ENCODE data around the gene CTSK. TPM values are rescaled to one million over a fixed set of nuclear protein-coding genes. Genes with fewer than 3 reads are reported as not detected.

Gene CTSK
- total RNA-seq, 2 donors from 2014 or later: 8.3 to 9.7 TPM

Other genes with a start within 250 kb of the CTSK start
- gene MCL1, start 228.7 kb downstream of the CTSK start, total RNA-seq: 100 to 1,000 TPM; 373 to 495 TPM
- gene ENSA, start 178.6 kb downstream of the CTSK start, total RNA-seq: 100 to 1,000 TPM; 178 to 203 TPM
- gene GOLPH3L, start 111.1 kb downstream of the CTSK start, total RNA-seq: 10 to 100 TPM; 32.0 to 32.3 TPM
- gene HORMAD1, start 87.4 kb downstream of the CTSK start, total RNA-seq: under 1 TPM in 1 of 2 donors, not detected in 1; 0.19 TPM
- 10 to 100 TPM; 47.1 to 70.8 TPM for gene CTSS, start 42.5 kb downstream of the CTSK start, total RNA-seq
- gene ARNT, start 68.3 kb upstream of the CTSK start, total RNA-seq: 10 to 100 TPM; 39.4 to 43.2 TPM
- not detected for gene CTXND2, start 78.9 kb upstream of the CTSK start, total RNA-seq
- 10 to 100 TPM; 60.4 to 70.1 TPM for gene SETDB1, start 118.1 kb upstream of the CTSK start, total RNA-seq
- gene CERS2, start 166.6 kb upstream of the CTSK start, total RNA-seq: 100 to 1,000 TPM; 184 to 185 TPM
- under 1 TPM in 1 of 2 donors, not detected in 1; 0.21 TPM for gene ANXA9, start 174.0 kb upstream of the CTSK start, total RNA-seq
- gene MINDY1, start 198.6 kb upstream of the CTSK start, total RNA-seq: 10 to 100 TPM; 10.9 to 11.9 TPM
- 10 to 100 TPM; 18.1 to 20.1 TPM for gene PRUNE1, start 200.2 kb upstream of the CTSK start, total RNA-seq
- 1 to 10 TPM; 2.8 to 5.3 TPM for gene BNIPL, start 228.3 kb upstream of the CTSK start, total RNA-seq
- gene C1orf56, start 239.5 kb upstream of the CTSK start, total RNA-seq: 1 to 10 TPM; 2.1 to 3.1 TPM